GM18508 (cell line): ENCODE data around the gene SLCO3A1.

Source experiments
- ATAC-seq: cut with Tn5 transposase; IDR thresholded peaks from one replicate; pipeline ENCODE4 v1.9.1; 2021; ENCODE audit warnings: moderate number of reproducible peaks; ENCODE audit not compliant: insufficient read depth, unreplicated experiment

SLCO3A1 gene

GRCh38 chr15:91857772-91858171, 4.3 kb downstream of the SLCO3A1 start:
- peak; percentile 56 for ATAC-seq

GRCh38 chr15:91860498-91860897, 7.0 kb downstream of the SLCO3A1 start:
- ATAC-seq, result no peak

GRCh38 chr15:91861223-91861622, 7.7 kb downstream of the SLCO3A1 start:
- no peak for ATAC-seq

- no peak for ATAC-seq
Measured at GRCh38 chr15:91862891-91863504, 9.5 kb downstream of the SLCO3A1 start.

- no peak for ATAC-seq
Measured at GRCh38 chr15:91863621-91864255, 10.2 kb downstream of the SLCO3A1 start.

GRCh38 chr15:91864664-91865063, 11.2 kb downstream of the SLCO3A1 start:
- ATAC-seq, result no peak

- no peak for ATAC-seq
Measured at GRCh38 chr15:91865486-91865885, 12.0 kb downstream of the SLCO3A1 start.

GRCh38 chr15:91865950-91866349, 12.4 kb downstream of the SLCO3A1 start:
- no peak for ATAC-seq

- ATAC-seq, result no peak
Measured at GRCh38 chr15:91866371-91866905, 12.9 kb downstream of the SLCO3A1 start.

- ATAC-seq, result no peak
Measured at GRCh38 chr15:91866971-91867372, 13.5 kb downstream of the SLCO3A1 start.

- ATAC-seq, result no peak
Measured at GRCh38 chr15:91867581-91868026, 14.1 kb downstream of the SLCO3A1 start.

GRCh38 chr15:91870876-91871537, 17.5 kb downstream of the SLCO3A1 start:
- ATAC-seq, result no peak

- no peak for ATAC-seq
Measured at GRCh38 chr15:91871837-91872236, 18.3 kb downstream of the SLCO3A1 start.

- no peak for ATAC-seq
Measured at GRCh38 chr15:91872356-91873137, 19.0 kb downstream of the SLCO3A1 start.

GRCh38 chr15:91873138-91873536, 19.6 kb downstream of the SLCO3A1 start:
- ATAC-seq, result no peak

GRCh38 chr15:91874171-91874570, 20.7 kb downstream of the SLCO3A1 start:
- ATAC-seq, result no peak

GRCh38 chr15:91874992-91875660, 21.6 kb downstream of the SLCO3A1 start:
- ATAC-seq, result no peak

- no peak for ATAC-seq
Measured at GRCh38 chr15:91876187-91876586, 22.7 kb downstream of the SLCO3A1 start.

- ATAC-seq, result no peak
Measured at GRCh38 chr15:91878319-91878870, 24.9 kb downstream of the SLCO3A1 start.

- no peak for ATAC-seq
Measured at GRCh38 chr15:91879158-91879557, 25.6 kb downstream of the SLCO3A1 start.
